Psoas muscle (tissue), 8 donors: Measurements from ENCODE around the gene ELP2. TPM values are rescaled to one million over a fixed set of nuclear protein-coding genes. Genes with fewer than 3 reads are reported as not detected.

Source experiments
- ATAC-seq, 4 donors: fragments of 200-7000 bp; cut with Tn5 transposase; one replicate each; pipeline ENCODE4 v1.9.1; 2020; ENCODE audit warnings: moderate library complexity in 3 of 4, mild to moderate bottlenecking in 2 of 4
- DNase-seq, 2 donors: peaks; one replicate each; pipeline ENCODE4 v3.0.0-alpha.2; 2020
- H3K27ac ChIP-seq: fragments of 200-600 bp; one replicate; pipeline ENCODE4 v1.8.0; 2022
- H3K27me3 ChIP-seq, 3 donors: fragments of 200-600 bp in 1 of 3; one replicate each; pipeline versions ENCODE4 v1.6.1 to v1.8.0; 2013 to 2022; ENCODE audit warnings: low read length in 2 of 3, mild to moderate bottlenecking in 2 of 3, moderate library complexity in 1 of 3; ENCODE audit not compliant: insufficient read depth in 3 of 3
- H3K36me3 ChIP-seq, 2 donors: fragments of 200-600 bp in 1 of 2; one replicate each; pipeline versions ENCODE4 v1.6.1 to v1.8.0; 2013 to 2022; ENCODE audit warnings: low read depth in 1 of 2, mild to moderate bottlenecking in 1 of 2, moderate library complexity in 1 of 2; ENCODE audit not compliant: insufficient read depth in 1 of 2
- H3K4me1 ChIP-seq: fragments of 200-600 bp; one replicate; pipeline ENCODE4 v1.8.0; 2022
- H3K4me3 ChIP-seq: fragments of 200-600 bp; one replicate; pipeline ENCODE4 v1.8.0; 2022; ENCODE audit warnings: mild to moderate bottlenecking
- H3K9me3 ChIP-seq: fragments of 200-600 bp; one replicate; pipeline ENCODE4 v1.8.0; 2022
- WGBS, 3 donors: extraction: QIAGEN DNeasy Blood & Tissue Kit; methylation state at CpG; one replicate each; pipeline versions ENCODE4 v1.1.6 to v1.1.7; 2013; 5-methylcytosine and 5-hydroxymethylcytosine counted together
- intact Hi-C, 2 donors: fragments of 100-400 bp; cut with DNase I; formaldehyde crosslinking; loops; one replicate each; pipeline versions ENCODE4 v1.11.0 to v1.14.2; 2022
- polyA plus RNA-seq, 3 donors: library from polyadenylated mRNA; stranded (reverse); fragments of 200-250 nt; gene quantifications; one replicate each; pipeline ENCODE4 v1.2.3, GENCODE V29; 2013
- total RNA-seq, 4 donors: library from RNA; stranded (reverse); fragmentation: NEBNext Ultra II Directional in 2 of 4; extraction: Animal tissue kit (Norgen Biotek cat#: 25700) in 2 of 4; gene quantifications; one replicate each; pipeline versions ENCODE4 v1.2.1 to v1.2.4, GENCODE V29; 2021 to 2023
- TF ChIP-seq, protein P1 (sequence below): fragments of 200-600 bp; IDR thresholded peaks from one replicate; pipeline ENCODE4 v1.8.0; 2022; ENCODE audit warnings: antibody characterized with exemption
- donor health status: healthy with polysubstance abuse.
- donor health status: DM: no; HTN: no; CAD: no; lungs with moderate emphysema.
- donor health status: Bipolar disorder and iron deficiency.
- donor health status: healthy.
- donor health status: DM: yes; HTN: yes; CAD: no.
- donor health status: DM: no; HTN: no; CAD: no.
- donor health status: DM: no; HTN: no; CAD: no.
- donor health status: DM: yes; HTN: yes; CAD: no.

The ELP2 gene
- total and polyA plus RNA-seq, 7 donors: 25.0 to 65.5 (median 54.7) TPM

DNA sequence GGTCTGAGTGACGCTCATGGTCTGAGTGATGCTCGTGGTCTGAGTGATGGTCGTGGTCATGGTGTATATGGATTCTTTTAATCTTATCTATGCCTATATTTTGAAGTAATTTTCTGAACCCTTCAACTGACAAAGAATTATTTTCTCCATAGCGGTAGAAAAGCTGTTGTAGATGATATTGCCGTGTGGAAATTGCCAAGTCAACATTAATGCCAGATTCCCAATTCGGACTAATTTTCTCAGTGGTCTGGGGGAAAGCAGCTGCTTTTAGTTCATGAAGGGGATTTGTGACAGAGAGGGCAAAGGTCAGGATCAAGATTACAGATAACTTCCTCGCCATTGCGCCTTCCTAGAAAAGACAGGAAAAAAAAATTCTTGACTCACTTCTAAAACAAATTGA, 3.0 kb upstream of the ELP2 start:
- Histone ChIP-seq H3K4me3 (no peak overlapping the region), H3K4me1 (peaks cover 18% of the 10 kb centered on the region), H3K27ac (no peak overlapping the region), H3K27me3 (no peaks in the 10 kb centered on the region), H3K9me3 (no peaks in the 10 kb centered on the region), H3K36me3 (peaks cover 5 to 51% of the 10 kb centered on the region in 2 donors)
- 91 to 94% (median 92%) methylated on average over 8 of the region's 8 CpGs for WGBS, 3 donors
- ATAC-seq: no peak
- DNase-seq: no peak
- TF ChIP-seq, protein P1, sequence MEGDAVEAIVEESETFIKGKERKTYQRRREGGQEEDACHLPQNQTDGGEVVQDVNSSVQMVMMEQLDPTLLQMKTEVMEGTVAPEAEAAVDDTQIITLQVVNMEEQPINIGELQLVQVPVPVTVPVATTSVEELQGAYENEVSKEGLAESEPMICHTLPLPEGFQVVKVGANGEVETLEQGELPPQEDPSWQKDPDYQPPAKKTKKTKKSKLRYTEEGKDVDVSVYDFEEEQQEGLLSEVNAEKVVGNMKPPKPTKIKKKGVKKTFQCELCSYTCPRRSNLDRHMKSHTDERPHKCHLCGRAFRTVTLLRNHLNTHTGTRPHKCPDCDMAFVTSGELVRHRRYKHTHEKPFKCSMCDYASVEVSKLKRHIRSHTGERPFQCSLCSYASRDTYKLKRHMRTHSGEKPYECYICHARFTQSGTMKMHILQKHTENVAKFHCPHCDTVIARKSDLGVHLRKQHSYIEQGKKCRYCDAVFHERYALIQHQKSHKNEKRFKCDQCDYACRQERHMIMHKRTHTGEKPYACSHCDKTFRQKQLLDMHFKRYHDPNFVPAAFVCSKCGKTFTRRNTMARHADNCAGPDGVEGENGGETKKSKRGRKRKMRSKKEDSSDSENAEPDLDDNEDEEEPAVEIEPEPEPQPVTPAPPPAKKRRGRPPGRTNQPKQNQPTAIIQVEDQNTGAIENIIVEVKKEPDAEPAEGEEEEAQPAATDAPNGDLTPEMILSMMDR: no peak
- intact Hi-C loops: loop anchor here (5.0 kb wide), 3 partner anchors 59 to 154 kb away; partner anchors contain the start of genes RMP24 (in 1 of the 2) and RPRD1A (in 1 of the 2)

DNA sequence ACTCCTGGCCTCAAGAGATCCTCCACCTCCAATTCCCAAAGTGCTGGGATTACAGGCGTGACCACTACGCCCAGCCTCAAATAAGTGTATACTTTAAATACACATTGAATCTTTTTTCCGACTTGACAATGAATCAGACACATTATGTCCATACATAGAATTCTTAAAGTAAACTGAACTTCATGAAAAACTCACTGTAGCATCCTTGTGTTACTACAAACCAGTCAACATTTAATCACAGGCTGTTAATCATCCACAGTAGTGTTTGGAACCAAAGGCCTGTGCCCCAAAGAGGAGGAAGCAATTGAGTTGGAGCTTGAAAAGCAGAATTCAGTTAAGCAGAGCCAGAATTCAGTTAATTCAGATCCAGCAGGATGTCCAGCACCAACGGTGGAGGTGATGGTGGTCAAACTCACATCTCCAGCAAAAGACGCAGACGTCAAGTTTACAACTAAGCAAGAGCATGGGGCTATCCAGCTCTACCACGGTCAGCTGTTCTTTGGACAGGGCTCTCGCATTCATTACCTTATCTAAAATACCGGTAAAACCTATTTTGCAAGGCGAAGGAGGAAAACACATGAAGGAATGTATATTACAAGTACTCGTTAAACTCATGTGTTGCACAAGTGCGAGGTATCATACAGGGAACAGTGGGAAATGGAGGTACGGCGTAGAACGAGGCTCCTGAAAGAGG, 1.7 kb upstream of the ELP2 start:
- Histone ChIP-seq H3K27me3 (no peaks in the 10 kb centered on the region), H3K36me3 (peaks cover 5 to 39% of the 10 kb centered on the region in 2 donors), H3K9me3 (no peaks in the 10 kb centered on the region), H3K27ac (no peak overlapping the region), H3K4me1 (peaks cover 24% of the 10 kb centered on the region), H3K4me3 (peak overlapping the region; percentile 87)
- intact Hi-C loops: loop anchor here (5.0 kb wide), 3 partner anchors 61 to 156 kb away; partner anchors contain the start of genes RMP24 (in 1 of the 2) and RPRD1A (in 1 of the 2)
- 33 to 41% (median 34%) methylated on average over 15 of the region's 15 CpGs for whole genome bisulfite sequencing, 3 donors
- no peak for ATAC-seq
- TF ChIP-seq, protein P1: no peak
- no peak for DNase-seq

DNA sequence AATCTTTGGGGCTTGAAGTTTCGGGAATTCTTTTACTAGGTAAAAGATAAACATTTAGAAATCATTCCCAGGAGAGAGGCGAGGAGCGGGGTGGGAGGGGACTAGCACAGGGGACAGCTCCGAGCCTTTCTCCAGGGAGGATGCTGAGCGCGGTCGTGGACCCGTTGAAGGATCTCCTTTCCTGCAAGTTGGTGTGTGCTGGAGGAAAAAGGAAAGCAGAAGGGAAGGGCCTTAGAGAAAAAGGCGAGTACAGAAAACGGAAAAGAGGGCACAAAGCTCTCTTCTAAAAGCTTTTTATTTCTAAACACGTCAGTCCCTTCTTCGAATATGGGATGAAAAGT, 1.2 kb upstream of the ELP2 start:
- peaks cover 24% of the 10 kb centered on the region for H3K4me1 ChIP-seq
- ATAC-seq: no peak
- H3K27ac ChIP-seq: peak overlapping the region; percentile 99
- TF ChIP-seq, protein P1: no peak
- peak overlapping the region; percentile 87 for H3K4me3 ChIP-seq
- intact Hi-C loops: loop anchor here (5.0 kb wide), 3 partner anchors 61 to 156 kb away; partner anchors contain the start of genes RMP24 (in 1 of the 2) and RPRD1A (in 1 of the 2)
- 2 to 4% (median 2%) methylated on average over 12 of the region's 12 CpGs for WGBS, 3 donors
- DNase-seq: no peak
- H3K9me3 ChIP-seq: no peaks in the 10 kb centered on the region
- H3K36me3 ChIP-seq: peaks cover 3 to 39% of the 10 kb centered on the region in 2 donors
- no peaks in the 10 kb centered on the region for H3K27me3 ChIP-seq

DNA sequence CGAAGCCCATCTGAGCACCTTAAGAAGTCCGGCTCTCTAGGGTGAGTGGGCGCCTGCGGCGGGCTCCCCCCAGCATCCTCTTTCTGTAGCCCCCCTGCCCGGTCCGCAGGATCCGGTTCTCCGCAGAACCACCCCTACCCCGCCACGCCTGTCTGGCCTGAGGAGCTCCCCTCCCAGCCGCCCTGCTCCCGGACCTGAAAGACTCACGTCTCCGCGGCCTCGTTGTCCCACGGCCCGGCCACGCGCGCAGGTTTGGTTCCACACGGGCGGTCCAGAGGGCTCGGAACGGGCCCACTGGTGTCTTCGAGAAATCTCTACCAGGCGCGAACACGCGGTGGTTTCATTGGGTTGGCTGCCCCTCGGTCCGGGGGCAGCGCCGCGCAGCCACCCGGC, 796 bp upstream of the ELP2 start:
- DNase-seq: no peak
- peaks cover 24% of the 10 kb centered on the region for H3K4me1 ChIP-seq
- peak in 2 of 4 donors; percentile 25 to 33 for ATAC-seq
- TF ChIP-seq, protein P1: no peak
- intact Hi-C loops: loop anchor here (5.0 kb wide), 3 partner anchors 62 to 157 kb away; partner anchors contain the start of genes RMP24 (in 1 of the 2) and RPRD1A (in 1 of the 2)
- H3K27ac ChIP-seq: peak overlapping the region; percentile 99
- 0 to 1% (median 0%) methylated on average over 34 to 37 of the region's 37 CpGs for WGBS, 3 donors
- H3K4me3 ChIP-seq: peak overlapping the region; percentile 87
- H3K36me3 ChIP-seq: peaks cover 0 to 39% of the 10 kb centered on the region in 2 donors
- H3K9me3 ChIP-seq: no peaks in the 10 kb centered on the region
- H3K27me3 ChIP-seq: no peaks in the 10 kb centered on the region
